Endothelial cell of umbilical vein (primary cell): ENCODE measurements around the gene RAPGEF3. TPM values are rescaled to one million over a fixed set of nuclear protein-coding genes. Genes with fewer than 3 reads are reported as not detected.

Experiments
- BruUV-seq: library from RNA; stranded (reverse); fragments of 400-500 nt; replicated peaks from 2 replicates; lab custom pipeline; 2021; lab: Mats Ljungman, UMichigan
- CTCF ChIA-PET: fragments of 300-600, 350-600 bp; sonication (Branson Sonifier 250); formaldehyde crosslinking; loops from one replicate; lab custom pipeline; 2021; ENCODE audit warnings: antibody characterized with exemption, inconsistent platforms; lab: Charles Lee
- POLR2A ChIA-PET: fragments of 300-600, 350-600 bp; sonication (Branson Sonifier 250); formaldehyde crosslinking; loops from one replicate; lab custom pipeline; 2021; ENCODE audit warnings: antibody characterized with exemption, inconsistent platforms; lab: Charles Lee
- DNase-seq: peaks from one replicate; pipeline ENCODE4 v3.0.0-alpha.2; 2011; ENCODE audit warnings: low read depth, low spot score
- FAIRE-seq: peaks from 2 replicates; lab custom pipeline; 2011; peaks lifted over from hg19 to GRCh38; lab: Jason Lieb, UNC
- H2AFZ ChIP-seq: 2 replicates; pipeline ENCODE4 v1.6.0; 2012; ENCODE audit warnings: low read depth, low read length, control low read depth, inconsistent platforms
- H3K27ac ChIP-seq: 2 replicates; pipeline ENCODE4 v1.5.1; 2011; ENCODE audit warnings: low read depth, mild to moderate bottlenecking, control low read depth, low read length, moderate library complexity; ENCODE audit not compliant: insufficient read depth
- H3K27me3 ChIP-seq, 2 experiments: 2 replicates each; pipeline versions ENCODE4 v1.6.0 to v1.6.1; 2011; ENCODE audit warnings: low read length in 2 of 2, mixed read lengths in 1 of 2; ENCODE audit not compliant: control insufficient read depth in 2 of 2, insufficient read depth in 2 of 2
- H3K36me3 ChIP-seq, 2 experiments: 2 replicates in 1 of 2; 3 replicates in 1 of 2; pipeline ENCODE4 v1.5.1; 2011; ENCODE audit warnings: low read length in 2 of 2, mild to moderate bottlenecking in 1 of 2, moderate library complexity in 1 of 2; ENCODE audit not compliant: control insufficient read depth in 2 of 2, insufficient read depth in 2 of 2; ENCODE audit errors: extremely low read depth in 1 of 2
- H3K4me1 ChIP-seq: 3 replicates; pipeline ENCODE4 v1.5.1; 2011; ENCODE audit warnings: mild to moderate bottlenecking, low read length; ENCODE audit not compliant: control insufficient read depth, insufficient read depth; ENCODE audit errors: extremely low read depth
- H3K4me2 ChIP-seq: 2 replicates; pipeline ENCODE4 v1.6.1; 2011; ENCODE audit warnings: low read length, control low read depth, mixed read lengths; ENCODE audit not compliant: insufficient read depth
- H3K4me3 ChIP-seq, 3 experiments: fragments of 200-600 bp in 1 of 3; sonication (generic), shearing (Covaris generic) in 1 of 3; replicated peaks in 1 of 3; 2 replicates each; pipeline ENCODE4 v1.5.1; 2011 to 2016; ENCODE audit warnings: control low read depth in 3 of 3, low read length in 3 of 3, mild to moderate bottlenecking in 2 of 3, inconsistent platforms in 1 of 3, low read depth in 1 of 3, moderate library complexity in 1 of 3; ENCODE audit not compliant: insufficient read depth in 1 of 3
- H3K79me2 ChIP-seq: 2 replicates; pipeline ENCODE4 v1.6.0; 2012; ENCODE audit warnings: low read length, inconsistent platforms; ENCODE audit not compliant: control insufficient read depth, insufficient read depth
- H3K9ac ChIP-seq: replicated peaks from 2 replicates; pipeline ENCODE3; 2011; ENCODE audit warnings: low read length, control low read depth; ENCODE audit not compliant: insufficient read depth; ENCODE audit errors: extremely low read depth
- H3K9me1 ChIP-seq: replicated peaks from 3 replicates; pipeline ENCODE4 v1.6.0; 2011; ENCODE audit warnings: mild to moderate bottlenecking, low read length; ENCODE audit not compliant: control insufficient read depth, insufficient read depth; ENCODE audit errors: extremely low read depth
- H3K9me3 ChIP-seq: replicated peaks from 2 replicates; pipeline ENCODE4 v1.5.1; 2012; ENCODE audit warnings: low read length, inconsistent platforms; ENCODE audit not compliant: control insufficient read depth, insufficient read depth
- H4K20me1 ChIP-seq: replicated peaks from 2 replicates; pipeline ENCODE3; 2011; ENCODE audit warnings: mild to moderate bottlenecking, low read length; ENCODE audit not compliant: control insufficient read depth, insufficient read depth; ENCODE audit errors: extremely low read depth
- CTCF ChIP-seq, 2 donors: IDR thresholded peaks; 1 replicate in 1 of 2; 2 replicates in 1 of 2; pipeline ENCODE4 v1.5.1; 2011; ENCODE audit warnings: low read length in 2 of 2, mild to moderate bottlenecking in 2 of 2, moderate library complexity in 2 of 2, control low read depth in 1 of 2, inconsistent platforms in 1 of 2, low read depth in 1 of 2; ENCODE audit not compliant: insufficient read depth in 1 of 2; ENCODE audit errors: extremely low read depth in 1 of 2
- EZH2 ChIP-seq: IDR thresholded peaks from 2 replicates; pipeline ENCODE4 v1.6.1; 2012; ENCODE audit warnings: borderline replicate concordance, low read depth, mild to moderate bottlenecking, moderate library complexity, low read length, inconsistent platforms; ENCODE audit not compliant: severe bottlenecking
- FOS ChIP-seq: IDR thresholded peaks from 2 replicates; pipeline ENCODE4 v1.6.1; 2011; ENCODE audit warnings: mild to moderate bottlenecking, low read length, moderate library complexity, borderline replicate concordance; ENCODE audit not compliant: insufficient read depth
- GATA2 ChIP-seq: IDR thresholded peaks from 2 replicates; pipeline ENCODE4 v1.7.0; 2011; ENCODE audit warnings: low read depth, mild to moderate bottlenecking, moderate library complexity, mixed read lengths, low read length; ENCODE audit not compliant: insufficient read length, insufficient read depth
- JUN ChIP-seq: IDR thresholded peaks from 2 replicates; pipeline ENCODE4 v1.6.1; 2011; ENCODE audit warnings: borderline replicate concordance, low read depth; ENCODE audit not compliant: insufficient read length, insufficient read depth
- MAX ChIP-seq: IDR thresholded peaks from 2 replicates; pipeline ENCODE4 v1.6.1; 2011; ENCODE audit not compliant: insufficient read depth, insufficient read length
- MYC ChIP-seq: IDR thresholded peaks from one replicate; pipeline ENCODE4 v1.6.1; 2011; ENCODE audit warnings: mild to moderate bottlenecking, low read depth, low read length
- POLR2A ChIP-seq: IDR thresholded peaks from 2 replicates; pipeline ENCODE4 v1.6.1; 2012; ENCODE audit warnings: low read depth, mild to moderate bottlenecking, control low read depth, low read length
- POLR2AphosphoS5 ChIP-seq: IDR thresholded peaks from 2 replicates; pipeline ENCODE4 v1.6.1; 2012; ENCODE audit warnings: low read depth, mild to moderate bottlenecking, control low read depth, low read length, moderate library complexity; ENCODE audit not compliant: insufficient read depth
- dilution Hi-C: fragments of 300-500 bp; cut with MboI; formaldehyde crosslinking; loops from one replicate; pipeline ENCODE4 v1.15.0; 2019; ENCODE audit warnings: low sequenced_read_pairs; ENCODE audit not compliant: extremely low pct_ligation_motif_present
- intact Hi-C: fragments of 100-400 bp; cut with micrococcal nuclease; formaldehyde crosslinking; loops from one replicate; pipeline ENCODE4 v1.10.0; 2022
- polyA plus RNA-seq, 4 experiments: library from polyadenylated mRNA; depleted of rRNA in 3 of 4; stranded (reverse) in 3 of 4; unstranded in 1 of 4; fragments of >200 nt; gene quantifications; 2 replicates each; pipeline versions ENCODE4 v1.2.1 to v1.2.3, GENCODE V29; 2011 to 2012; ENCODE audit warnings: missing spikeins in 1 of 4
- total RNA-seq: library from RNA; stranded (reverse); gene quantifications from 2 replicates; pipeline ENCODE4 v1.2.3, GENCODE V29; 2021

Gene RAPGEF3
- total and polyA plus RNA-seq, 2 donors (not counting 3 experiments of a cell fraction or from before 2014, with no cell fraction given): 34.5 to 55.1 TPM

GRCh38 chr12:47800582-47800981 lies 41.9 kb upstream of the RAPGEF3 start:
- no peaks in the 10 kb centered on the region for H3K9me3 ChIP-seq
- ChIA-PET POLR2A (no interaction called here), CTCF (interaction anchor here (3.1 to 15.8 kb wide), 3 partner anchors 17 to 35 kb away, joined by 10 to 427 read pairs (median 35); no protein-coding TSS in a partner anchor)
- H3K27me3 ChIP-seq: no peaks in the 10 kb centered on the region
- H3K9ac ChIP-seq: no peak overlapping the region
- H3K27ac ChIP-seq: no peak overlapping the region
- dilution Hi-C loops: no loop called here
- TF ChIP-seq MYC (no peak), JUN (no peak), POLR2A (no peak), MAX (no peak)
- H4K20me1 ChIP-seq: peaks cover 6% of the 10 kb centered on the region
- H3K36me3 ChIP-seq: peaks cover 29 to 48% of the 10 kb centered on the region in 2 experiments
- H3K4me1 ChIP-seq: peaks cover 53% of the 10 kb centered on the region
- H3K9me1 ChIP-seq: no peaks in the 10 kb centered on the region
- BruUV-seq: no TSS peak
- H3K4me3 ChIP-seq: no peak overlapping the region
- no peak overlapping the region for H2AFZ ChIP-seq
- peak; percentile 12 for FAIRE-seq
- H3K4me2 ChIP-seq: no peak overlapping the region
- peaks cover 78% of the 10 kb centered on the region for H3K79me2 ChIP-seq
- intact Hi-C loops: no loop called here
- no peak for DNase-seq

- BruUV-seq: no TSS peak
- no peaks in the 10 kb centered on the region for H3K27me3 ChIP-seq
- intact Hi-C loops: no loop called here
- H3K9ac ChIP-seq: no peak overlapping the region
- dilution Hi-C loops: no loop called here
- POLR2A ChIA-PET: interaction anchor here (1.3 kb wide), 1 partner anchor 9 kb away, joined by 4 read pairs; no protein-coding TSS in a partner anchor
- no peaks in the 10 kb centered on the region for H3K9me1 ChIP-seq
- H4K20me1 ChIP-seq: peaks cover 6% of the 10 kb centered on the region
- TF ChIP-seq MYC: no peak
- TF ChIP-seq POLR2AphosphoS5: no peak
- no peak for TF ChIP-seq FOS
- no peak for TF ChIP-seq GATA2
- TF ChIP-seq EZH2: no peak
- no peak for TF ChIP-seq JUN
- no peak for TF ChIP-seq POLR2A
- TF ChIP-seq CTCF (IDR thresholded peaks at IDR 0.05; ENCODE audit: extremely low read depth in 1 of 2, insufficient read depth in 1 of 2, low read depth in 1 of 2, low read length in 2 of 2): no peak
- TF ChIP-seq MAX: no peak
- peaks cover 69% of the 10 kb centered on the region for H3K79me2 ChIP-seq
- FAIRE-seq: peak; percentile 63
- H3K27ac ChIP-seq: no peak overlapping the region
- H3K4me1 ChIP-seq: peaks cover 43% of the 10 kb centered on the region
- CTCF ChIA-PET: interaction anchor here (1.0 to 15.8 kb wide), 5 partner anchors 9 to 36 kb away, joined by 3 to 427 read pairs (median 4); no protein-coding TSS in a partner anchor
- H3K4me3 ChIP-seq: no peak overlapping the region
- peaks cover 26 to 53% of the 10 kb centered on the region in 2 experiments for H3K36me3 ChIP-seq
- no peak overlapping the region for H2AFZ ChIP-seq
- H3K9me3 ChIP-seq: no peaks in the 10 kb centered on the region
- no peak overlapping the region for H3K4me2 ChIP-seq
- no peak for DNase-seq
Observed at GRCh38 chr12:47799357-47799955, 40.8 kb upstream of the RAPGEF3 start.
